ENCODE data around the gene NAV2.
"Not testable (repeated sequence)": the region's sequence is repeated elsewhere in the genome, so short reads cannot be mapped to it uniquely, and the experiment has no call there.

The NAV2 gene

DNA sequence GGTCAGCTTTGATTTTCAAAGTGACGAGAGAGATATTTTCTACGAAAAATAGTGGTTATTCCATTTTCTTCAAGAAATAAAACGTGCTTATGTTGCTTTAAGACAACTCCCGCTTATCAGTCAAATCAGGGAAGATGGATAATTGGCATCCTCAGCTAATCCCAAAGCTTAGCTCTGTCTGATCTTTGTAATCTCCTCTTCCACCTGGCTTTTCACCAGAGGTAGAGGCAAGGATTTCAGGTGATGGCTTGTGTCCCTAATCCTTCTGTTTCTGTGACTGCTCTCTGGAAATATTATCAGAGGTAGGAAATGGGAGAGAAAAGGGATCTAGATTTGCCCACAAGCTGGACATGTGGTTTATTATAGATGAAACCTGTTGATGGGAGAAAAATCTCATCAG is 368.7 kb downstream of the NAV2 start:
- DNase-seq (ENCODE audit: extremely low read depth, low read depth): no peak
- no peak for TF ChIP-seq CTCF (IDR thresholded peaks at IDR 0.05; ENCODE audit: low read depth, low read length)

DNA sequence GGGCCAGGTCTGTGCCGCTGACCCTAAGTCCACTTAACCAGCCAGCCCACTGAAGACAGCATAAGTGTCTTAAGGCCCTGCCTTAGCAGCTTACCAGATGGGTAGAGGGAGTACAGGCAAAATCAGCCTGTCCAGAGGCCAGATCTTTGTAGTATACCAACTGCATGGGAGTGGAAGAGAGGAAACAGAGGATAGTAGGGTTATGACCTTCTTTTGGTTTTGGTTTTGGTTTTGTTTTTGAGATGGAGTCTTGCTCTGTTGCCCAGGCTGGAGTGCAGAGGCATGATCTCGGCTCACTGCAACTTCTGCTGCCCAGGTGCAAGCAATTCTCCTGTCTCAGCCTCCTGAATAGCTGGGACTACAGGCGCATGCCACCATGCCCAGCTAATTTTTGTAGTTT is 371.2 kb downstream of the NAV2 start:
- not testable (repeated sequence) for DNase-seq (ENCODE audit: extremely low read depth, low read depth)

DNA sequence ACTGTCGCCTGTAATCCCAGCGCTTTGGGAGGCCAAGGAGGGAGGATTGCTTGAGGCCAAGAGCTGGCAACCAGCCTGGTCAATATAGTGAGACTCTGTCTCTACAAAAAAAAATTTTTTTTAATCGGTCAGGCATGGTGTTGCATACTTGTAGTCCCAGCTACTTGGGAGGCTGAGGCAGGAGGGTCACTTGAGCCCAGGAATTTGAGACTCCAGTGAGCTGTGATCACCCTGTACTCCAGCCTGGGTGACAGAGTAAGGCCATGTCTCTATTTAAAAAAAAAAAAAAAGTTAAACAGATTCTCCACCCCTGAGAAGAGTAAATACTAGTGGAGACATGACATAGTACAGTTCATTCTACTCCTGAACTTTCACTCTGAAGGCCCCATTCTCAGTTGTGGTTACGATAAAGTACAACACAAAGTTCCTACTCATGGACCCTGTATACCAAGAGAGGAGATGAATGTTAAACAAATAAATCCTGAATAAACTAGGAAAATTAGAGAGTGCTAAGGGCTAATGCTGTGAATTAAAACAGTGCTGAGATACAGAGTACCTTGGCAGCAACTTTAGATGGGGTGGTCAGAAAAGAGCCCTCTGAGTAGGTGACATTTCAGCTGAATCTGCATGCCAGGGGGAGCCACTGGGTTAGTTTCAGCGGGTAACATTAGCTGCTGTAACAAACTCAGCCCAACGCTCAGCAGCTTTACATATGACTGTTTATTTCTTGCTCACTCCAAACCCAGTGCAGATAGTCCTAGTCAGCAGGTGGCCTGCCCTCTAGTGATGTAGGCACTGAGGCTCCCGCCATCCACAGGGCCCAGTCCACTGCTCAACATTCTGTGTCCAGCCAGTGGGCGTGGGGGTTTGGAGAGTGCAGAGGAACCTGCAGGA is 372.5 kb downstream of the NAV2 start:
- no peak for DNase-seq (ENCODE audit: extremely low read depth, low read depth)

GRCh38 chr11:20085918-20086317 is 373.3 kb downstream of the NAV2 start:
- DNase-seq (ENCODE audit: extremely low read depth, low read depth): no peak
- TF ChIP-seq CTCF (IDR thresholded peaks at IDR 0.05; ENCODE audit: low read depth, low read length): no peak

More for the DNA sequence above, 372.5 kb downstream of the NAV2 start:
- no peak for TF ChIP-seq CTCF (IDR thresholded peaks at IDR 0.05; ENCODE audit: low read depth, low read length)

DNA sequence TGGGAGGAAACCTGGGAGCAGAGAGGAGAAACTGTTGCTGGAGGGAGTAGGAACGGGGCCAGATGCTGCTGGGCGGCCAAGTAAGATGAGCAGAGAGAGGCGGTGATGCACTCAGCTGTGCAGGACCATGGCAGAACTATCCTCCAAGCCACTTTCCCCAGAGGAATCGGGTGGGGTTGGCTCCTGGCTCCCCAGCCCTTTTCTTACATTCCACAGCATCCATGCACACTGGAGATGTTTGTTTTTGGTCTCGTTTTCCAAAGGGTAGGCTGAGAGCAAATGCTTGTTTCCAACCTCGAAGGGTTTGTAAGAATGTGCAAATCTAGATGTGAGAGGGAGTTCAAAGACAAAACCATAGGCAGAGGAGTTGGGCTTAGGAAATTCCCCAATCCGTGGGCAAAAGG is 374.5 kb downstream of the NAV2 start:
- TF ChIP-seq CTCF (IDR thresholded peaks at IDR 0.05; ENCODE audit: low read depth, low read length): no peak
- no peak for DNase-seq (ENCODE audit: extremely low read depth, low read depth)

- TF ChIP-seq CTCF (IDR thresholded peaks at IDR 0.05; ENCODE audit: low read depth, low read length): no peak
- no peak for DNase-seq (ENCODE audit: extremely low read depth, low read depth)
These were observed 376.0 kb downstream of the NAV2 start for GRCh38 chr11:20088397-20089225.

GRCh38 chr11:20089367-20089766 is 376.7 kb downstream of the NAV2 start:
- no peak for TF ChIP-seq CTCF (IDR thresholded peaks at IDR 0.05; ENCODE audit: low read depth, low read length)
- DNase-seq (ENCODE audit: extremely low read depth, low read depth): no peak

All from AG09319 (cell line).